Stimulated activated memory B cell treated with anti-CD40 and anti-IgM and Interleukin-4, amounts not matched to agents 10 μg/mL and 1 μg/mL and 100 μg/mL, for 72 hours (primary cell): ENCODE results near the gene ABCC1.
A peak's percentile ranks its signal among the peaks of the same experiment; 100 is the strongest.

Experiments
- ATAC-seq: fragments of 150-1000 bp; cut with Tn5 transposase; 2 replicates; pipeline ENCODE4 v1.10.0; 2021
- H3K27ac Mint-ChIP-seq: one replicate; pipeline ENCODE4 v1.8.0; 2022; ENCODE audit warnings: mild to moderate bottlenecking, mixed read lengths
- H3K27me3 Mint-ChIP-seq: one replicate; pipeline ENCODE4 v1.8.0; 2022; ENCODE audit warnings: mixed read lengths
- H3K36me3 Mint-ChIP-seq: one replicate; pipeline ENCODE4 v1.8.0; 2022; ENCODE audit warnings: mixed read lengths
- H3K4me1 Mint-ChIP-seq: one replicate; pipeline ENCODE4 v1.8.0; 2022; ENCODE audit warnings: mixed read lengths
- H3K4me3 Mint-ChIP-seq: one replicate; pipeline ENCODE4 v1.8.0; 2022; ENCODE audit warnings: mild to moderate bottlenecking, moderate library complexity, mixed read lengths
- H3K9me3 Mint-ChIP-seq: one replicate; pipeline ENCODE4 v1.8.0; 2022; ENCODE audit warnings: mixed read lengths

The ABCC1 gene

DNA sequence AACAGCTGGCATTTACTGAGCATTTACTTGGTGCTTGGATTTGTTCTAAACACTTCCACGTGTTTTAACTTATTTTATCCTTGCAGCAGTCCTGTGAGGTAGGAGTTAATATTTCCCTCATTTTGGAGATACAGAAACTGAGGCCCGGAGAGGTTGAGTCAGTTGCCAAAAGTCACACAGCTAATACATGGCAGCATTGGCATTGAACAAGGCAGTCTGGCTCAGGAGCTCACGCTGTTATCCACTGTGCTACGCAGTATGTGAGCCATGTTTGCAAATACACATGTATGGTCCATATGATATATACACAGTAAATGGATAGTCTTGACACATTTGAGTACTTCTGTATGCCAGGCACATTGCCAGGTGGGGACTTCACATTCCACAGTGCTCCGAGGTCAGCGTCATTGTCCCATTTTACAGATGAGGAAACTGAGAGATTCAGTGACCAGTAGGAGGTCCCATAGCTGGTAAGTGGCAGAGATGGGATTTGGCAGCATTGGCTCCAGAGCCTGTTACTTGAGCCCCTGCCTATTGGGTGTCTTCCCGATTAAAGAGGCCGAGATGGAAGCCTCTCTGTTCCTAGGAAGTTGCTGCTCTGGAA, 163.1 kb downstream of the ABCC1 start:
- H3K27ac Mint-ChIP-seq, result no peak overlapping the region
- H3K9me3 Mint-ChIP-seq, result no peaks in the 10 kb centered on the region
- H3K4me1 Mint-ChIP-seq, result no peaks in the 10 kb centered on the region
- no peaks in the 10 kb centered on the region for H3K27me3 Mint-ChIP-seq
- no peak overlapping the region for H3K4me3 Mint-ChIP-seq
- no peak for ATAC-seq
- peaks cover 95% of the 10 kb centered on the region for H3K36me3 Mint-ChIP-seq

DNA sequence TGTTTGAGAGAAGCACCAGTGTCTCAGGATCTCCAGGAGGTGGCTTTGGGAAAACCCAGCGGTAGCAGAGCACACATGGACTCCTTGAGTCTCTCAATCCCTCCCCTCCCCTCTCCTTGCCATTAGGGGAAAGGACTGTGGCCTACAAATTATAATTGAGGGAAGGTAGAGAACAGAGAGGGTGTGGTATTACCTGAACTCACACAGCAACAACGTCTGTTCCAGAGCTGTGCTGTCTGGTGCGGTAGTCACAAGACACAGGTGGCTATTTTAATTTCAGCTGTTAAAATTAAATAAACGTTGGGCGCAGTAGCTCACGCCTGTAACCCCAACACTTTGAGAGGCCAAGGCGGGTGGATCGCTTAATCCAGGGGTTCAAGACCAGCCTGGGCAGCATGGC, 163.7 kb downstream of the ABCC1 start:
- Mint-ChIP-seq H3K4me3 (no peak overlapping the region), H3K4me1 (no peaks in the 10 kb centered on the region), H3K36me3 (peaks cover 96% of the 10 kb centered on the region), H3K9me3 (no peaks in the 10 kb centered on the region), H3K27me3 (no peaks in the 10 kb centered on the region), H3K27ac (no peak overlapping the region)
- no peak for ATAC-seq

DNA sequence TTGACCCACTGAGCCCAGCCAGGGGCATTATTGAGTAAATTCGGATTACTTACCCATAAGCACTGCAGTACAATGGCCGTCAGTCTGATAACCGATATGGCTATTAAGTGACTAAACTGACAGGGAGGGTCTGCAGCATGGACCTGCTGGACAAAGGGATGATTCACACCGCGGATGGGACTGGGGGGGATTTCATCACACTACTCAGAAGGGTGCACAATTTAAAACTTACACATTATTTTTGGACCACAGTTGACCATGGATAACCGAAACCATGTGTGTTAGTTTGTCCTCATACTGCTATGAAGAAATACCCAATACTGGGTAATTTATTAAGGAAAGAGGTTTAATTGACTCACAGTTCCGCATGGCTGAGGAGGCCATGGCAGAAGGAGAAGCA, 167.4 kb downstream of the ABCC1 start:
- H3K4me3 Mint-ChIP-seq, result no peak overlapping the region
- H3K27ac Mint-ChIP-seq, result no peak overlapping the region
- H3K9me3 Mint-ChIP-seq, result no peaks in the 10 kb centered on the region
- H3K27me3 Mint-ChIP-seq, result no peaks in the 10 kb centered on the region
- H3K36me3 Mint-ChIP-seq, result peaks cover 94% of the 10 kb centered on the region
- ATAC-seq, result no peak
- H3K4me1 Mint-ChIP-seq, result no peaks in the 10 kb centered on the region

DNA sequence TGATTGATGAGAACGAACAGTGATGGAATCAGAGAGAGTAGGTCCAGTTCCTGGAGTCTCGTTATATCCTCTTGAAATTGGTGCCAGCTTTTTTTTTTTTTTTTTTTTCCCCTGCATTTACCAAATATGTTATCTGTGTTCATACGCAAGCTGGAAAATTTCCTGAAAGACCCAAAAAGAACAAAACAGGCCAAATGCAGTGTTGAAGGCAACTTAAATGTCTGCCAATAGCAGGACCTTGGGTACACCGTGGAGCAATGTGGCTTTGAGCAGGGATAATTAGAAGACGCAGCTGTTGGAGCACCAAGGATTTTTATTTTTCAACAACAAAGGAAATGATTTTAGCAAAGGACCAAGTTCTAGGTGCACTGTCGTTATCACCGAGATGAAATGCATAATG, 168.9 kb downstream of the ABCC1 start:
- peaks cover 97% of the 10 kb centered on the region for H3K36me3 Mint-ChIP-seq
- no peaks in the 10 kb centered on the region for H3K27me3 Mint-ChIP-seq
- H3K9me3 Mint-ChIP-seq, result no peaks in the 10 kb centered on the region
- no peaks in the 10 kb centered on the region for H3K4me1 Mint-ChIP-seq
- no peak overlapping the region for H3K27ac Mint-ChIP-seq
- H3K4me3 Mint-ChIP-seq, result no peak overlapping the region
- no peak for ATAC-seq

DNA sequence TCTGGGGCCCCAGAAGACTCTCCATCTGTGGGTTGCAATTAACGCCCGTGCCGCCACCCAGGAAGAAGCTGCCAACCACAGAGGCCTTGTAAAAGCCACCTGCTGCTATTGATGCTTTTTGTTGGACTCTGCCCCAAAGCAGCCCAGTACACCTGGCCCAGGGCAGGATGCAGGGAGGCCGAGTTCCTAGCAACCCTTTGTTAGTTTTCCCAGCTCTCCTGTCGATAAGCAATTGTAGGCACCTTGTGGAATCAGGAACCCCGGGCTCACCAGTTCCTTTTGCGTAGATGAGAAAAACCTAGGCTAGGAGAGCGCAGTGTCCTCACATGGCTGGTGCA, 170.6 kb downstream of the ABCC1 start:
- H3K9me3 Mint-ChIP-seq, result peaks cover 8% of the 10 kb centered on the region
- no peaks in the 10 kb centered on the region for H3K27me3 Mint-ChIP-seq
- ATAC-seq, result no peak
- no peak overlapping the region for H3K4me3 Mint-ChIP-seq
- H3K4me1 Mint-ChIP-seq, result no peaks in the 10 kb centered on the region
- H3K36me3 Mint-ChIP-seq, result peaks cover 97% of the 10 kb centered on the region
- no peak overlapping the region for H3K27ac Mint-ChIP-seq

DNA sequence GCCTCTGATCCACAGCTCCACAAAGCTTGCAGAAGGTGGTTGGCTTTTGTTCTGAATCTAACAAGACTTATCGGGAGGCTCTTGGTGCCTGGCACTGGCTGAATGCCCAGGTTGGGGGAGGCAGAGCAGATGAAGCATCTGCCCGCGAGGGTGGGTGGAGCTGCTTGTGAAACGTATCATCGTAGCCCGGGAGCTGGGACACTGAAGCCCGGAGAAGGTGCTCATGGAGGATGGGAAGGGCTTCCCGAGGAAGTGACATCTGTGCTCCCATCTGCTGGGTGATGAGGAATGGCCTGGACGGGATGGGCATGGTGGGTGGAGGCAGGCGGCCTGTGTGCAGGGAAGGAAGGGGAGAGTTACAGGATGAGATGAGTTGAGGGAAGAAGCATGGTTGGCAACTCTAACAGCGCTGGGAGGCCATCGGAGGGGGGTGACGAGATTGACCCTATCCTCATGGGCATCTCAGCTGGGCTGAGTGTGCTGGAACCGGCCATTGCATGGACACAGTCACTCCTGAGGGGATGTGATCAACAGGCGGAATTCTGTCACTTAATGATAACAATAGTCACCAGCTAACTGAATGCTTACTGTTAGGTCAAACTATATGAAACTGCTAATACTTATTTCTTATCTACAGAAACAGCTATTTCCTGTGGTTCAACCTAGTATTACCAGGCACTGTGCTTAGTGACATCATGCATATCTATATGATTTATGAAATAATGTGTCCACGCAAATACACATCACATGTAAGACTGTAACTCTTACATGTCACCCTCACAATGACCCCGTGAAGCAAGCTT, 171.2 kb downstream of the ABCC1 start:
- H3K27me3 Mint-ChIP-seq, result no peaks in the 10 kb centered on the region
- no peak overlapping the region for H3K4me3 Mint-ChIP-seq
- H3K4me1 Mint-ChIP-seq, result no peaks in the 10 kb centered on the region
- H3K36me3 Mint-ChIP-seq, result peaks cover 97% of the 10 kb centered on the region
- peaks cover 8% of the 10 kb centered on the region for H3K9me3 Mint-ChIP-seq
- H3K27ac Mint-ChIP-seq, result no peak overlapping the region
- no peak for ATAC-seq

DNA sequence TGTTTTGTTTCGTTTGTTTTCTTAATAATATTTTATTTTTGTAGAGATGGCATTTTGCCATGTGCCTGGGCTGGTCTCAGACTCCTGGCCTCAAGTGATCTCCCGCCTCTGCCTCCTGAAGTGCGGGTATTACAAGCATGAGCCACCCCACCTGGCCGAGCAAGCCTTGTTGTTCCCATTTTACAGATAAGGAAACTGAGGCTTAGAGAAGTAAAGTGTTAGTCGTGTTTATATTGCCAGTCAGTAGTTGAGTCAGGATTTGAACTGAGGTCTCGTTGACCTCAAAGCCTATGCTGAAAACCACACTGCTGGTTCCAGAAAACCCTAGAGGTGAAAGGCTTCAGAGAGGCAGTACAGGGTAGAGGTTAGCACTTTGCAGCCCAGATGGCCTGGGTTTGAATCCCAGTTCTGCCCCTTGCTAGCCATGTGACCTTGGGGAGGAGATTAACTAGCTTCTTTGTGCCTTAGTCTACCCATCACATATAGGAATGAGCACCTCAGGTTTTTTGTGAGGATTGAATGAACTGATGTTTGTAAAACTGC, 171.8 kb downstream of the ABCC1 start:
- H3K27ac Mint-ChIP-seq, result no peak overlapping the region
- no peak for ATAC-seq
- no peaks in the 10 kb centered on the region for H3K27me3 Mint-ChIP-seq
- H3K4me3 Mint-ChIP-seq, result no peak overlapping the region
- no peaks in the 10 kb centered on the region for H3K4me1 Mint-ChIP-seq
- peaks cover 8% of the 10 kb centered on the region for H3K9me3 Mint-ChIP-seq
- peaks cover 96% of the 10 kb centered on the region for H3K36me3 Mint-ChIP-seq

DNA sequence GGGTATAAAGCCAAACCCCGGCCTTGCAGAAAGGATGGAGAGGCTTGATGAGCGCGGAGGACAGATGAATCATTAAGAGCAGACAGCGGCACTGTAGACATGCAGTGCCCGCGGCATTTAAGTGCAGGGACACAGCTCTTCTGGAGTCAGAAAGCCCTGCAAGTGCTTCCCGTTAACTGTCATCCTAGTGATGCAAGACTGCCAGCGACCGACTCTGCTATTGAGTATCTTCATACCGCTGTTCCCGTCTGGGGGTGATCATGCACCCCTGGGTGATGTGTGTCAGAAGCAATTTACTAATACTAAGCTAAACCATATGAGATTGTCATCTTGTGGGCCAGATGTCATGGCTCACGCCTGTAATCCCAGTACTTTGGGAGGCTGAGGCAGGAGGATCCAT, 172.8 kb downstream of the ABCC1 start:
- H3K27ac Mint-ChIP-seq, result no peak overlapping the region
- H3K27me3 Mint-ChIP-seq, result no peaks in the 10 kb centered on the region
- H3K36me3 Mint-ChIP-seq, result peaks cover 88% of the 10 kb centered on the region
- no peak overlapping the region for H3K4me3 Mint-ChIP-seq
- no peak for ATAC-seq
- peaks cover under 1% of the 10 kb centered on the region for H3K4me1 Mint-ChIP-seq
- H3K9me3 Mint-ChIP-seq, result peaks cover 8% of the 10 kb centered on the region

DNA sequence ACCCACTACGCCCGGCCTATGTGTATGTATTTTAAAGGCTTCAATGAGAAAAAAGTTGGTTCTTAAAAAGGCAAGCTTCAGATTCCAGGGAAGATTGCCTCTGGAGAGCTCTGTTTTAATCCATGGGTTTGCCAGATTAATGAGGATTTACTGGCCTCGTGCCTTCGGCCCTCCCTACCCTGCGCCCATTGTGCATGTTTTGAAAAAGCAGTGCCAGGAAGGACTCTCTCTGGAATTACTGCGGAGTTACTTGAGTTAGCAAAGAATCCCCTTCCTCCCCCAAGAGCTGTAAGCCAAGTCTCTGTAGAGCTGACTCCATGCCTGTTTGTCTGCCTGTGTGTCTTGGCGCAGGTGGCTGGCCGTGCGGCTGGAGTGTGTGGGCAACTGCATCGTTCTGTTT, 175.0 kb downstream of the ABCC1 start:
- no peak overlapping the region for H3K4me3 Mint-ChIP-seq
- H3K36me3 Mint-ChIP-seq, result peaks cover 76% of the 10 kb centered on the region
- no peaks in the 10 kb centered on the region for H3K27me3 Mint-ChIP-seq
- ATAC-seq, result no peak
- H3K27ac Mint-ChIP-seq, result peak overlapping the region; percentile 33
- peaks cover 8% of the 10 kb centered on the region for H3K9me3 Mint-ChIP-seq
- peaks cover 6% of the 10 kb centered on the region for H3K4me1 Mint-ChIP-seq

DNA sequence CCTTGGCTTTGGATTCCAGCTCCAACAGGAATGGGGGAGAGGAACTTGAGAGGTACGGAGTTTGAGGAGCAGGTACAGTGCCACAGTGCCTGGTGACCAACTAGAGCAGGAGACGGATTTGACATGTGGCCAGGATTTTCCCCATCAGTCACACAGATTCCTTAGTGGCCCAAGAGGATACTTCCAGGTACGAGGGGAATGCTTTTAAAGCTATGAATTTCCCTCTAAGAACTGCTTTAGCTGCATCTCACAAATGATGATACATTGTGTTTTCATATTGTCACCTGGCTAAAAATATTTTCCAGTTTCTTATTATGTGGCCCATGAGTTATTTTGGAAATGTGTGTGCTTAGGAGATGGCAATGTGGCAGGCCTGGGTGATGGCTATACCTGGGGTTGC, 175.6 kb downstream of the ABCC1 start:
- no peak overlapping the region for H3K4me3 Mint-ChIP-seq
- ATAC-seq, result no peak
- H3K27ac Mint-ChIP-seq, result peak overlapping the region; percentile 33
- peaks cover 6% of the 10 kb centered on the region for H3K4me1 Mint-ChIP-seq
- H3K9me3 Mint-ChIP-seq, result peaks cover 8% of the 10 kb centered on the region
- no peaks in the 10 kb centered on the region for H3K27me3 Mint-ChIP-seq
- peaks cover 71% of the 10 kb centered on the region for H3K36me3 Mint-ChIP-seq

DNA sequence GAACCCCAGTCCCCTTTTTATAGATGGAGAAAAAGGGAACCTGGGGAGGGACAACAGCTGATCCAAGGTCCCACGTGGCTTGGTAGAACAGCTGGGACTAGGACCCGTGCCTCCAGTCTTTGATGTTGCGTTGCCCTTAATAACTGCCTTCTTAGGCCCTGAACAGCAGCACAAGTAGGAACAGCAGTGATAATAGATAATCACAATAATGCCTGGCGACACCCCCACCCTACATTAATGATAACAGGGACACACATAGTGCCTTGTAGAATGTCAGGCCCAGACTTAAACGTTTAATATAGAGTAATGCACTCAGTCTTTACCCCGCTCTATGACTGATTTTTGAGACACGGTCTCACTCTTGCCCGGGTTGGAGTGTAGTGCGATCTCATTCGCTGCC, 177.5 kb downstream of the ABCC1 start:
- Mint-ChIP-seq H3K9me3 (peaks cover 8% of the 10 kb centered on the region), H3K27me3 (no peaks in the 10 kb centered on the region), H3K4me1 (peaks cover 6% of the 10 kb centered on the region), H3K27ac (no peak overlapping the region), H3K4me3 (no peak overlapping the region), H3K36me3 (peaks cover 63% of the 10 kb centered on the region)
- ATAC-seq, result no peak

DNA sequence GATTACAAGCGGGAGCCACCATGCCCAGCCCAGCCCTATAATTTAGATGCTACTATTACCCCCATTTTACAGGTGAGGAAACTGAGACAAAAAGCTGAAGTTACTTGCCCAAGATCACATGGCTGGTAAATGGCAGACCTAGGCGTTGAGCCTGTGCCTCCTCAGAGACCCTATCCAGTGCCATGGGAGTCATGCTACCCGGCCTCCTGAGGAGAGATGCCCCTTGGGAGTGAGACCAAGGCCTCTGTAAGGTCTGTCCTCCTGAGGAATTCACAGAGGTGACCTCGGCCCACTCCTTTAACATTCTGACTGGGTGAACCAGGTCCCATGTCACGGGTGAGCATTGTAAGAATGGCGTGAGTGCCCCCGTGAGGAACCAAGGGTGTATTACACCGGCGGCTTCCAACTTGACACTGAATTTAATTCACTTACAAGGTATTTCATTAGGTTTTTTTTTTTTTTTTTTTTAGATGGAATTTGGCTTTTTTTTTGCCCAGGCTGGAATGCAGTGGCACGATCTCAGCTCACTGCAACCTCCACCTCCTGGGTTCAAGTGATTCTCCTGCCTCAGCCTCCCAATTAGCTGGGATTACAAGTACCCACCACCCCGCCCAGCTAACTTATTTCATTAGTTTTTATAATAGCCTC, 178.2 kb downstream of the ABCC1 start:
- no peak overlapping the region for H3K4me3 Mint-ChIP-seq
- peak; percentile 76 for ATAC-seq
- H3K9me3 Mint-ChIP-seq, result peaks cover 8% of the 10 kb centered on the region
- H3K36me3 Mint-ChIP-seq, result peaks cover 63% of the 10 kb centered on the region
- H3K27ac Mint-ChIP-seq, result no peak overlapping the region
- H3K27me3 Mint-ChIP-seq, result no peaks in the 10 kb centered on the region
- H3K4me1 Mint-ChIP-seq, result peaks cover 6% of the 10 kb centered on the region

DNA sequence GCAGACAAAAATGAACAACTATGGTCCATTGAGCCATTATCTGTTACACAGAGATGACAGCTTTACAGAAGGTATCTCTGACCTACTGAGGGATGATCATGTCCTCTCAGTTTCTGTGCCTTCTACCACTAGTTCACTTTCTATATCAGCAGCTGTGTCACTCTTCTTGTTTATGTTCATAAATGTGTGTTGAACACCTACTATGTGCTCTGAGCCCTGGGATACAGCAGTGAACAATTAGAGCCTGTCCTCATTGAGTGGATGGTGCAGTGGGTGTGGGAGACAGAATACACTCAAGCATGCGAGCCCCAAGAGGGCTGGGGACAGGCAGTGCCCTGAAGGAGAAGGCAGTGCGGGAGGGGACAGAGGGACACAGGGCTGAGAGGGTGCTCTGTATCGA, 181.8 kb downstream of the ABCC1 start:
- Mint-ChIP-seq H3K9me3 (no peaks in the 10 kb centered on the region), H3K36me3 (peaks cover 63% of the 10 kb centered on the region), H3K27me3 (no peaks in the 10 kb centered on the region), H3K4me3 (no peak overlapping the region), H3K4me1 (peaks cover 6% of the 10 kb centered on the region), H3K27ac (no peak overlapping the region)
- no peak for ATAC-seq

DNA sequence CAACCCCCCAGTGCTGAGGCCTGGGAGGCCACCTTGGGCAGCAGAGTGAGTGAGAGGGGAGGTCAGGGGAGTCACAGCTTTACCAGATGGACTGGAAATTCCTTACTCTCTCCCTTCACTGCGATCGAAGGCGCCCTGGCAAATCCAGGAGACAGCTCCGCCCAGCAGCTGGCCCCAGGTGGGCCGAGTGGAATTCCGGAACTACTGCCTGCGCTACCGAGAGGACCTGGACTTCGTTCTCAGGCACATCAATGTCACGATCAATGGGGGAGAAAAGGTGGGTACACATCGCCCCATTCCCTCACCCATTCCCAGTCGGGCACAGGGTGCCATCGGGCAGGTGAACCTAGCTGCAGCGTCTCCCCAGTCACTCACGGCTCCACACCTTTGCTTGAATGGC, 182.2 kb downstream of the ABCC1 start:
- H3K9me3 Mint-ChIP-seq, result no peaks in the 10 kb centered on the region
- no peak for ATAC-seq
- peaks cover 66% of the 10 kb centered on the region for H3K36me3 Mint-ChIP-seq
- peaks cover 6% of the 10 kb centered on the region for H3K4me1 Mint-ChIP-seq
- H3K27me3 Mint-ChIP-seq, result no peaks in the 10 kb centered on the region
- H3K4me3 Mint-ChIP-seq, result no peak overlapping the region
- H3K27ac Mint-ChIP-seq, result no peak overlapping the region

DNA sequence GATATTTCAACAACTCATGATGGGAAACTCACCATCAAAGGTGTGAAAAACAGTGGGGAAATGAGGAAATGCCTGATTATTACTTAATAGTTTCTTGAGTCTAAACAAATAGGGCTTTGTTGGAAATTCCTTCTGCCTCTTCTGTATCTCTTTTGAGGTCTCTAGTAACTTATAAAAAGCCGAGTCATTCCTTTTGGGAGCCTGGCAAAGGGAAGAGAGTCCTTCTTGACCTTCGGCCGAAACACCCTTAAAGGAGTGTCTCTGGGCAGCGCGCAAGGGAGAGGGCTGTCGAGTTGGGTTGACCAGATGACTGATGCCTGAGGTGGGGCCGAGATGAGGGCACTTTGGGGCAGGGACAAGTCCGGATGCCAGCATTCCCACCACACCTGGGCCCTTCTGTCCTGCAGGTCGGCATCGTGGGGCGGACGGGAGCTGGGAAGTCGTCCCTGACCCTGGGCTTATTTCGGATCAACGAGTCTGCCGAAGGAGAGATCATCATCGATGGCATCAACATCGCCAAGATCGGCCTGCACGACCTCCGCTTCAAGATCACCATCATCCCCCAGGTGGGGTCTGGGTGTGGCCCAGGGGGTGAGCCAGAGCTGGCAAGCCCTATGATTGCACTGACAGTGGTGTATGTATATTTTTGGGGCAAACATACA, 184.7 kb downstream of the ABCC1 start:
- Mint-ChIP-seq H3K27ac (no peak overlapping the region), H3K27me3 (no peaks in the 10 kb centered on the region), H3K36me3 (peaks cover 75% of the 10 kb centered on the region), H3K9me3 (no peaks in the 10 kb centered on the region), H3K4me1 (no peaks in the 10 kb centered on the region), H3K4me3 (no peak overlapping the region)
- no peak for ATAC-seq
